NCI-H2081 (cell line): Measurements from ENCODE around the gene SLC18A2.

Experiments used
- DNase-seq, 2 experiments: peaks; one replicate each; lab custom pipeline; 2025; lab: John Stamatoyannopoulos, UW

SLC18A2 gene

GRCh38 chr10:117313641-117314040 lies 72.7 kb downstream of the SLC18A2 start:
- no peak for DNase-seq

GRCh38 chr10:117316701-117317100 lies 75.8 kb downstream of the SLC18A2 start:
- no peak for DNase-seq

GRCh38 chr10:117318909-117319308 lies 78.0 kb downstream of the SLC18A2 start:
- DNase-seq, result no peak

- DNase-seq, result no peak
Measured at GRCh38 chr10:117320050-117320665, 79.2 kb downstream of the SLC18A2 start.

GRCh38 chr10:117322260-117322659 lies 81.3 kb downstream of the SLC18A2 start:
- no peak for DNase-seq

- no peak for DNase-seq
Measured at GRCh38 chr10:117324367-117324766, 83.5 kb downstream of the SLC18A2 start.

GRCh38 chr10:117327262-117327661 lies 86.3 kb downstream of the SLC18A2 start:
- DNase-seq, result no peak
